ENCODE data around the gene IDH2.

IDH2 gene

GRCh38 chr15:90062973-90063769 lies 39.1 kb downstream of the IDH2 start:
- no peak for DNase-seq

- DNase-seq: peak; percentile 24
These were observed 39.8 kb downstream of the IDH2 start for GRCh38 chr15:90062462-90062932.

DNA sequence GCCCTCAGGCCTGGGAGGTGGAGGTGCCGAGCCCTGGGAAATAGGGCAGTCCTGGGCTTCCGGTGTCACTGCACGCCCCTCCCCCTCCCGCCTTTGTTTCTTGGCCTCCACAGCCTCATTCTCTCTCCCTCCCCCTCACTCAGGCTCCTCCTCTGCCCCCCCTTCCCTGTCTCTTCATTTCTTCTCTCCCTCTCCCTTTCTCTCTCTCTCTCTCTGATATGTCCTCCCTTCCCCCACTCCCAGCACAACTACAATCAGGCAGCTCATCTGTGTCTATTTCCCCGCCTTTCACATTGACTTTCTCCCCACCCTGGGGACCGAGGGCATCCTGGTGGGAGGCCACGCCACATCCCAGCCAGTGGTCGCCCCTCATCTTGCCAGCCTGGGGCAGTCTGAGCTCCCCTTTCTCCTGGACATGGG lies 40.2 kb downstream of the IDH2 start:
- peak; percentile 14 for DNase-seq

DNA sequence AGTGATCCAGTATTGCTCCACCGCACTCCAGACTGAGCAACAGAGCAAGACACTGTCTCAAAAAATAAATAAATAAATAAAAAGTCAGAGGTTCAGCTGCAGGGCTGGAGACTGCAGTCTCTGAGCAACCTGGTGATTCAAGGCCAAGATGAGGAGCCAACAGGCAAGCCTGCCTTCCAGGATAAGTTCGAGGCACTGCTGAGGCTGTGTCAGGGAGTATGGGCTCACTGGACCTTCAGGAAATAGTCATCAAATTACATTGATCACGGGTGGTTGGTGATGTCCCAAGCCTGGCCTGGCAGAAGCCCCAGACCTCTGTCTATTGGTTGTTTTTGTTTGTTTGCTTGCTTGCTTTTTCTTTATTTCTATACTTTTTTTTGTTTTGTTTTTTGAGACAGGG lies 41.5 kb downstream of the IDH2 start:
- no peak for DNase-seq

GRCh38 chr15:90059208-90059985 lies 42.9 kb downstream of the IDH2 start:
- peak; percentile 37 for DNase-seq

- no peak for DNase-seq
These were observed 43.5 kb downstream of the IDH2 start for GRCh38 chr15:90058775-90059174.

DNA sequence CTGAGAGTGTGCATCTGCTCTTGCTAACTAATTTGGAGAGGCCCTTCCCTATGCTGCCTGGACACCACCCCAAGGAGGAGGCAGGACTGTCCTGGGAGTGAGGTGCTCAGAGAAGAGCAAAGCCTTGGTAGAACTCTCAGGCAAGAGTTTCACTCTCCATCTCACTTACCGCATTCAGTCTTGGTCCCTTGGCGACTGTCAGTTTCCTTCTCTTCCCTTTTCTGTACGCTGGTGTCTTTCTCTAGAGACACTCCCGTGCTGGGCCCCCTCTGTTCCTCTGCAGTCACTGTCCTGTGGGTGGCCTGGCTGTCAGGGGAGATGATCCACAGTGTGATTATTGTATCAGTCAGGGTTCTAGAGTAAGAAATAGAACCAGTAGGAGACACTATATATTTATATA lies 44.0 kb downstream of the IDH2 start:
- no peak for DNase-seq

DNA sequence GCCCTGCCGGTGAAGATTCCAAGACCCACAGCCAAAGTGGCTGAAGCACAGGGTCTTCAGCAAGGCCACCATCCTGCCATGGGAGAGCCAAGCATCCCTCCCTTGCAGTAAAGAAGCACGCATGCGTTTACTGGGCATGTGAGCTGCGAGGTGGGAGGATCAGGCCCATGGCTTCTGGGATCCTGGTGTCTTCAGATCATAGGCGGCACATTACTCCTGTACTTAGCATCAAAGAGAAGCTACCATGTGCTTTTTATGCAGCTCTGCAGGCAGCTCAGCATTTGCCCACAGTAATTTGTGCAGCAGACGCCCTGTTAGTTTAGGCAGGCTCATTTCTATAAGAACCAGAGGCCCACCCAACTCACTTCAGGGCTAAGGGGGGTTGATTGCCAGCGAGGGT lies 45.7 kb downstream of the IDH2 start:
- no peak for DNase-seq

GRCh38 chr15:90055182-90055581 lies 47.1 kb downstream of the IDH2 start:
- DNase-seq: no peak

DNA sequence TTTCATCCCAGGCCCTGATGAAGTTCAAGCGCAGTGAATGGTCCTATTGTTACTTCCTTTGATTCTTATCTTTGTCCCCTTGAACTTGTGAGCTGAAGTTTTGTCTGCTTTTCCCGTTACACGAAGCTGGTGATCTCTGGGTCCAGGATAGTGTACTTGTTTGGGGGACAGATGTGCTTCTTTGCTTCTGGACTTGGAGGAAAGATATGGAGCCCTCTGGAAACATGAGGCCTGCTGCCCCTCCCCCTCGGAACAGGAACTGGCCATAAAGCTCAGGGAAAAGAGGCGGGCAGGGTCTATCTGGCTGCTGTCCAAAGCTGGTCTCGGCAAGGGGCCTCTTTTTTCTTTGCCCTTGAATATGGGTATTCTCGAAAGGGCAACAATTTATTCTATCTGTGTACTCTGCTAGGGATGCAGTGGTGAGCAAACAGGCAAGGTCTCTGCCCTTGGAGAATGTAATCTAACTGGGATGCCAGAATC lies 47.6 kb downstream of the IDH2 start:
- DNase-seq: no peak

DNA sequence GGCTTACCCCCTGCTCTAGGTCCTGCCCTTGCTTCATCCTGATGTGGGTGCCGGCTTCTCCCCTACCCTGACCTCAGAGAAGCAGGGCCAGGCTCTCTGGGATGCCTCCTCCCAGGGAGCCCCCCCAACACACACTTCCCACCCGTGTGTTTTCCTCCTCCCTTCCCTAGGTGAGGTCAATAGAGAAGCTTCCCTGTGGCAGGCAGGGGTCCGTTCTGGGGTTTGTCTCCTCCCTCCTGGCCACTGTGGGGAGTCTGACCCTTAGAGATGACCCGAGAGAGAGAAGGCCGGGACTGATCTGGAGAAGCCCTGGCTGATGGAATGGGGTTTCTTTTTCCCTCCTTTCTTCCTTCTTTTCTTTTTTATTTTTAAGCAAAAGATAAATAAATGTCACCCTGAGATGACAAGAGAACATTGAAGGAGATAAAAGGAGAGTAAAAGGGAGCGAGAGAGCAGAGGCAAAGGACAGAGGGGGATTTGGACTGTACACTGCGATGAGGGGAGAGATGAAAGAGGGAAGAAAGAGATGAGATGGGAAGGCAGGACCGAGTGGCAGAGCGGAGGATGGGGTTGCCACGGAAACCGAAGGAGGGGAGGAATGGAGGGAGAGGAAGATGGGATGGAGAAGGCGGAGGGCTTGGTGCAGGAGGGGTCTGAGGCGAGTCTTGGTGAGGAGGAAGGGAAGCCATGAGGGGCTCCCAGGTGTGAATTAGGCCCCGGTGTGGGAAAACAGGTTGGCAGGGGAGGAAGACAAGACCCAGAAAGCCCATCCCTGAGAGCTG lies 48.4 kb downstream of the IDH2 start:
- DNase-seq: no peak

DNA sequence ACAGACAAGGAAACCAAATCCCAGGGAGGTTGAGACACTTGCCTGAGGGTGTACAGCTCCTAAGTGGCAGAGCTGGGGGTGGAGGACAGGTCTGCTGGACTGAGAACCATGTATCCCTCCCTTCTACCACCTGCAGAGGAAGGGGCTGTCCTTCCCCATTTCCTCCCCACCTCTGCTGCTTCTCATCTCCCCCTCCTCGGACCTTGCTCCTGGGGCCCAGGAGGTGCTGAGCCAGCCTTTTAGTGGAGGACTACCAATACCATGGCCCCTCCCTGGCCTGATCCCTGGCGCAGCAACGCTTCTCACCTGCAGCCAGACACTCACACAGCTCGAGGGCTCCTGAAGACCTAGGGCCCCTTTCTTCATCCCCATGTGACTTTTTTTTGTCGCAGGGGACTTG lies 50.4 kb downstream of the IDH2 start:
- no peak for DNase-seq

DNA sequence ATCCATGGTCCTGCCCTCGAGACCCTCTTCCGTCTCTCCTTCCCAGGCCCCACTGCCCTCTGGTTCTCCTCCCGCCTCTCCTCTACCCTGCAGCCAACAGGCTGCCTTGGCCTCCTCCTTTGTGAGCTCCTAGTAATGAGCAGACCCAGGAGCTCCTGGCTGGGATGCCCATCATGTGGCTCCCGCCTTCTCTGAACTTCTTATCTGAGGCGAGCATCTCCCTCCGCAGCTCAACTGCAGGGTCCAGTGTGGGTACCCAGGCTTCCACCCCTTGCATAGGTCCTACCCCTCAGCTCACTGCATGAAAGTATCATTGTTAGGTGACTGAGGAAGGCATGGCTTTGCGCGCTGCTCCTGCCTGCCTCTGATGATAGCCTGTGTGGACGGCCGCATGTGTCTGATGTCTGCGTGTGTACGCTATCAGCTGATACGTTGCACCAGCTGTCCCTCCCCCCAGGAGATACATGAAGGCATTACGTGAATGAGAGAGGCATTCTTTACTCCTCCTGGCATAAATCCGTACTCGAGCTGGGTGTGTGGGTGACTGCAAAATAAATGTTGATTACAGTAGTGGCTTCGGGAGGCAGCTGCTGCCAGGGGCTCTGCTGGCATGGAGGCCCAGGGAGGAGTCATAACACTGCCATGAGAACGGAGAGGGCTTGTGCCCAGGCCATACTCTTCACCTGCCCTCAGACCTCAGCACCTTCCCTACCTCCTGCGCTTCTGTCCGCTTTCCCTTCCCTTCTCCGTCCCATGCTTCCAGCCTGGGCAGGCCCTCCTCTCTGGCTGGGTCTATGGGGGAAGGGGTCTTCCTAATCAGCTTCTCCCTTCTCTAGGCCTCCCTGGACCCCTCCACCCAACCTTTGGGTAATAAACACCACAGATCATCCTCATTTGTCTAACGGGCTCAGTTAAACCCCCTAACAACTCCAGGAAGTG lies 52.3 kb downstream of the IDH2 start:
- no peak for DNase-seq

GRCh38 chr15:90049030-90049429 lies 53.2 kb downstream of the IDH2 start:
- no peak for DNase-seq

DNA sequence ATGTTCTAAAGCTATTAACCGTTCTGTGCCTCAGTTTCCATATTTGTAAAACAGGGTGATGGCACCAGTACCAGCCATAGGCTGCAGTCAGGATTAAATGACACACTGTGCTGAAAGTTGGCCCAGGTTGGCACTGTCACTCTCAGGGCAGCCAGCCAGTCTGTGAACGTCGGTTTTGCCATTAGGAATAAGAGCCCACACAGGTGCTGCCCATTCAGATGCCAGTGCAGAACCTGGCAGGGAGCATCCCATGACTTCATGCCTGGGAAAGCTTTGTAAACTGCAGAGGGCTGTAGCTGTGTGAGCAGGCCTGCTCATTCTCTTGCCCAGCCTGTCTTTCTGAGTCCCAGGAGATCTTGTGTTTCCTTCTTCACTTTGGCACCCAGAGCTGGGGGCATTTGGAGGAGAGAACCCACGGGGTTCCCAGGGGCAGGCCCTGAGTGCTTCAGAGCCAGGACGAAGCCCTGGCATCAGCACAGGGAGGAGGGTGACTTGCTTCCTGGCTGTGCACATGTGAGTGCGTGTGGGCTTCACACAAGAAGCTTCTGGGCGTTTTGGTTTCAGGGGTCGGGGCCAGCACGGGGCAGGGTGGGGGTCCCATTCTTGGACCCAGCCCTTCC lies 54.2 kb downstream of the IDH2 start:
- no peak for DNase-seq

GRCh38 chr15:90046911-90047392 lies 55.3 kb downstream of the IDH2 start:
- DNase-seq: no peak

DNA sequence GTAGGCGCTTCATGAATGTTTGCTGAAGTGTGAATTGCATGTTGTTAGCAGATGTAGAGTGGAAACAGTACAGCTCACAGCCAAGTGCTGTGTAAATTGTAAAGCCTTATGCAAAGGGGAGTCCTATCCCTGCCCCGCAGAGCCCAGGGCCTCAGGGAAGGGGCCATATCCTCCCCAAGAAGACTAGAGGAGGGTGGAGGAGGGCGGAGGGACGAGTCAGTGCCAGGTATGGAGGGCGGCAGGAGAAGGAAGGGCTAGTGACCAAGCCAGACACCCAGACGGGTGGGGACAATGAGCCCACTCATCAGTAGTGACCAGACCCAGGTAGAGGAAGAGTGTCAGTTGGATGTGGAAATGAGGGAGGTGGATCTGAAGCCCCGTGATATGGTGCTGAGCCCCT lies 56.0 kb downstream of the IDH2 start:
- DNase-seq: no peak

- DNase-seq: no peak
These were observed 57.3 kb downstream of the IDH2 start for GRCh38 chr15:90044916-90045371.

GRCh38 chr15:90044191-90044590 lies 58.1 kb downstream of the IDH2 start:
- DNase-seq: no peak

DNA sequence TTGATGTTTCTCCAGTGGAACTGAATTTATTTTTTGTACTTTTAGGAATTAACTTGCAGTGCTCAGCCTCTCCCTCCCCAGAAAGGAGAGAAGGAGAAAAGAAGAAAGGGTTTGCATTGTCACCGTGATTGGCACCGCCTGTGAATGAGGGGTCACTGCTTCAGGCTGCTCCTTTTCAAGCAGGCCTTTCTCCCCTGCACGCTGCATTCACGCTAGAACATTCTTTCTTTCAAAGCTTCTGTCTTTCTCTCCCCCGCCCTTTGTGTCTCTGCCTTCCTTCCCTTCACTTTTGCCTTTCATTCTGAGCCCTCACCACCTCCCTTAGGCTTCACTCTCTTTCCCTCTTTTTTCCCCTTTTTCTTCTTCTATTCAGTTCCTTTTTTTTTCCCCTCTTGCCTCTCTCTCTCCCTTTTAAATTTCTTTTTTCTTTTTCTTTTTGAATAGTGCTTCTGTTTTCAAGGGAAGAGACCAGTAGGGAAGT lies 58.7 kb downstream of the IDH2 start:
- no peak for DNase-seq

Measured in effector CD4-positive, alpha-beta T cell (primary cell).